Tibial nerve (tissue), 4 donors: ENCODE results near the gene L3MBTL4. TPM values are rescaled to one million over a fixed set of nuclear protein-coding genes. Genes with fewer than 3 reads are reported as not detected.
A peak's percentile ranks its signal among the peaks of the same experiment; 100 is the strongest.

ENCODE experiments used
- DNase-seq, 2 donors: peaks; one replicate each; pipeline ENCODE4 v3.0.0-alpha.2; 2019; ENCODE audit warnings: low spot score in 2 of 2
- H3K27ac ChIP-seq, 4 donors: fragments of 200-600 bp; sonication (generic) in 3 of 4; one replicate each; pipeline ENCODE4 v1.5.1; 2017 to 2019; ENCODE audit warnings: mild to moderate bottlenecking in 1 of 4
- H3K27me3 ChIP-seq, 2 donors: fragments of 200-600 bp; sonication (generic) in 1 of 2; one replicate each; pipeline versions ENCODE4 v1.5.1 to v1.6.0; 2017 to 2019
- H3K36me3 ChIP-seq, 3 donors: fragments of 200-600 bp; sonication (generic); one replicate each; pipeline ENCODE4 v1.5.1; 2018 to 2019
- H3K4me1 ChIP-seq, 4 donors: fragments of 200-600 bp; sonication (generic) in 3 of 4; one replicate each; pipeline ENCODE4 v1.5.1; 2017 to 2019
- H3K4me3 ChIP-seq, 4 donors: fragments of 200-600 bp; sonication (generic) in 3 of 4; one replicate each; pipeline ENCODE4 v1.5.1; 2017 to 2019; ENCODE audit warnings: mild to moderate bottlenecking in 1 of 4, moderate library complexity in 1 of 4
- H3K9me3 ChIP-seq, 4 donors: fragments of 200-600 bp; sonication (generic) in 3 of 4; one replicate each; pipeline ENCODE4 v1.5.1; 2017 to 2019
- EP300 ChIP-seq, 2 donors: sonication (generic); formaldehyde crosslinking; IDR thresholded peaks; one replicate each; pipeline ENCODE4 v1.6.1; 2017; ENCODE audit warnings: antibody characterized with exemption in 2 of 2, mild to moderate bottlenecking in 1 of 2
- POLR2A ChIP-seq, 2 donors: fragments of 450-650 bp; IDR thresholded peaks; one replicate each; pipeline ENCODE4 v1.6.1; 2017; ENCODE audit warnings: antibody characterized with exemption in 2 of 2, mild to moderate bottlenecking in 2 of 2, moderate library complexity in 2 of 2
- WGBS, 2 donors: methylation state at CpG; one replicate each; pipeline ENCODE4 v1.1.5; 2018; 5-methylcytosine and 5-hydroxymethylcytosine counted together
- total RNA-seq, 4 donors: library from RNA; depleted of rRNA; stranded (reverse); fragments of >200 nt; gene quantifications; one replicate each; pipeline ENCODE4 v1.1.0, GENCODE V29; 2016
- TF ChIP-seq, protein P1 (sequence below), 5 experiments: fragments of 200-600 bp in 3 of 5; fragments of 450-650 bp in 2 of 5; sonication (generic) in 3 of 5; IDR thresholded peaks; one replicate each; pipeline ENCODE4 v1.5.1; 2016 to 2019; ENCODE audit warnings: antibody characterized with exemption in 5 of 5, mild to moderate bottlenecking in 3 of 5, moderate library complexity in 2 of 5

The L3MBTL4 gene
- 1 to 10 TPM; 6.3 to 9.0 (median 8.1) TPM for total RNA-seq

DNA sequence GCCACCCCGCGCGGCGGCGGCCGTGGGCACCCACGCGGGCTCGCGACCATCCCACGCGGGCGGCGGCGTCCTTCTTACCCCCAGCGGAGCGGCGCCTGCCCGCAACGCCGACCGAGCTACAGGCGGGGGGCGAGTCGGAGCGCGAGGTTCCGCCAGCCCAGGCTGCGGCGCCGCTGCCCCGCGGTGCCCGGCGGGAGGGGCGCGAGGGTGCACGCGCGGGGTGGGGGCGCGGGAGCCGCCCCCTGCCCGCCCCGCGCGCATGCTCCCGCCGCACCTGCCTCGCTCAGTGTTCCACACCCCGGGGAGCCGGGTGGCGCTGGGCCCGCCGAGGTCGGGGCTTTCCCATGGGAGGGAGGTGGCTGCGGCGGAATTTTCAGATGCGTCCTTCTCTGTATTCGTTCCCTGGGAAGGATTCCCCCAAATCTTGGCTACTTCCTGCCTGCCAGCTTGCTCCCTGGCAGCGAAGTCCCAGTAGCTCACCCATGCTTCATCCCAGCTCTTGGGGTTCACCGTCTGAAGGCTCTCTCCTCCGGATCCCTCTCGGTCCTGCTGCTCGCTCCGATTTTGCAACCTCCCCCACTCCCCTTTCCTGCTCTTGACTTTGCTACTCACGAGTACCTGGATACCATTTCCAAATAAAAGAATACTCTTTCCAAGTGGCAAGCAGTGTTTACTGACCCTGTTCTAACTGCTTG is at the start of gene L3MBTL4:
Gene L3MBTL4, minus strand, starts transcription at position 189 of the 695 bp plus-strand sequence. CDS start 103,286 bp downstream, outside the sequence.
- Histone ChIP-seq H3K36me3 (no peaks in the 10 kb centered on the region), H3K4me1 (peaks cover 0 to 33% (median 0%) of the 10 kb centered on the region in 4 donors), H3K27me3 (no peaks in the 10 kb centered on the region), H3K9me3 (no peaks in the 10 kb centered on the region), H3K27ac (peak within 1 kb of the TSS; percentile 73 to 96 (median 94)), H3K4me3 (peak within 1 kb of the TSS; percentile 70 to 96 (median 80))
- TF ChIP-seq POLR2A (IDR thresholded peaks at IDR 0.05) (peak in 1 of 2 donors; percentile 45), EP300 (IDR thresholded peaks at IDR 0.05) (no peak)
- TF ChIP-seq, protein P1, sequence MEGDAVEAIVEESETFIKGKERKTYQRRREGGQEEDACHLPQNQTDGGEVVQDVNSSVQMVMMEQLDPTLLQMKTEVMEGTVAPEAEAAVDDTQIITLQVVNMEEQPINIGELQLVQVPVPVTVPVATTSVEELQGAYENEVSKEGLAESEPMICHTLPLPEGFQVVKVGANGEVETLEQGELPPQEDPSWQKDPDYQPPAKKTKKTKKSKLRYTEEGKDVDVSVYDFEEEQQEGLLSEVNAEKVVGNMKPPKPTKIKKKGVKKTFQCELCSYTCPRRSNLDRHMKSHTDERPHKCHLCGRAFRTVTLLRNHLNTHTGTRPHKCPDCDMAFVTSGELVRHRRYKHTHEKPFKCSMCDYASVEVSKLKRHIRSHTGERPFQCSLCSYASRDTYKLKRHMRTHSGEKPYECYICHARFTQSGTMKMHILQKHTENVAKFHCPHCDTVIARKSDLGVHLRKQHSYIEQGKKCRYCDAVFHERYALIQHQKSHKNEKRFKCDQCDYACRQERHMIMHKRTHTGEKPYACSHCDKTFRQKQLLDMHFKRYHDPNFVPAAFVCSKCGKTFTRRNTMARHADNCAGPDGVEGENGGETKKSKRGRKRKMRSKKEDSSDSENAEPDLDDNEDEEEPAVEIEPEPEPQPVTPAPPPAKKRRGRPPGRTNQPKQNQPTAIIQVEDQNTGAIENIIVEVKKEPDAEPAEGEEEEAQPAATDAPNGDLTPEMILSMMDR (IDR thresholded peaks at IDR 0.05): peak in 1 of 5 experiments; percentile 5
- peak in 1 of 2 donors; percentile 7 for DNase-seq
- WGBS, 2 donors: 1 to 7% methylated on average over 15 to 53 of the region's 67 CpGs

DNA sequence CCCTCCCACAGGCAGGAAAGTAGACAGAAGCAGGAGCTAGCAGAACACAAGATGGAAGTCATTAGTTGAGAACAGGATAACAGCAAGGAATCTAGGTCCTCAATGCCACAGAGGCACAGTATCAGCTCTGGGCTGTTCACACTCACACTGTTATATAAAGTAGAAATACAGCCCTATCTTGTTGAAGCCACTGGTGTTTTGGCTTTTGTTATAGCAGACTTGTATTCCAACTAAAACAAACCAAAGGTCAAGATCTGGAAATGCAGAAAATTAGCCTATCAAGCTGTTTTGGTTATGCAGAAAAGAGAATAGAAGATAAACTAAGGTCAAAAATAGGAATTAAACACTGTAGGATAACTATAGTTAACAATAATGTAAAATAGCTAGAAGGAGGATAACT is 37.5 kb upstream of the L3MBTL4 start:
- Histone ChIP-seq H3K4me1 (no peaks in the 10 kb centered on the region), H3K27me3 (no peaks in the 10 kb centered on the region), H3K27ac (no peak overlapping the region), H3K9me3 (no peaks in the 10 kb centered on the region), H3K36me3 (no peaks in the 10 kb centered on the region), H3K4me3 (no peak overlapping the region)
- no peak for TF ChIP-seq EP300 (IDR thresholded peaks at IDR 0.05)
- TF ChIP-seq, protein P1 (IDR thresholded peaks at IDR 0.05): no peak
- no peak for TF ChIP-seq POLR2A (IDR thresholded peaks at IDR 0.05)
- DNase-seq: no peak

DNA sequence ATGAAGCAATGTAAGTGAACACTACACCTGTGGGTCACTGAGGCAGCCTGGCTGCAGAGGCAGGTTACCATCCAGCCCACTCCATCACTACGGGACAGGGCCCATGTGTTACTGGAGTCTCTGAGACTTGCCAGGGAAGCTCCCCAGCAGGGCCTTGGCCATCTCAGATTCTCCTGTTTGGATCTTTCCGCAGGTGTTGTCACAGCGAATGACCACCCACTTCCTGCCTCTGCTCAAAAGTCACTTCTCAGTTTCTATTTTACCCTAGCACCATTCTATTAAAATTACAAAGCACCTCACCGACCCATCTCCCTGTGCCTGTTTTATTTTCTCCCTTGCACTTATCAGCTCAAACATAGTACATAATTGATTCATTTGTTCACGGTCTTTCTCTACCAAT is 34.5 kb upstream of the L3MBTL4 start:
- Histone ChIP-seq H3K27me3 (no peaks in the 10 kb centered on the region), H3K4me3 (no peak overlapping the region), H3K4me1 (no peaks in the 10 kb centered on the region), H3K27ac (no peak overlapping the region), H3K9me3 (no peaks in the 10 kb centered on the region), H3K36me3 (no peaks in the 10 kb centered on the region)
- 93 to 94% methylated on average over 5 of the region's 5 CpGs for WGBS, 2 donors
- TF ChIP-seq POLR2A (IDR thresholded peaks at IDR 0.05): no peak
- TF ChIP-seq, protein P1 (IDR thresholded peaks at IDR 0.05): no peak
- no peak for TF ChIP-seq EP300 (IDR thresholded peaks at IDR 0.05)
- no peak for DNase-seq

DNA sequence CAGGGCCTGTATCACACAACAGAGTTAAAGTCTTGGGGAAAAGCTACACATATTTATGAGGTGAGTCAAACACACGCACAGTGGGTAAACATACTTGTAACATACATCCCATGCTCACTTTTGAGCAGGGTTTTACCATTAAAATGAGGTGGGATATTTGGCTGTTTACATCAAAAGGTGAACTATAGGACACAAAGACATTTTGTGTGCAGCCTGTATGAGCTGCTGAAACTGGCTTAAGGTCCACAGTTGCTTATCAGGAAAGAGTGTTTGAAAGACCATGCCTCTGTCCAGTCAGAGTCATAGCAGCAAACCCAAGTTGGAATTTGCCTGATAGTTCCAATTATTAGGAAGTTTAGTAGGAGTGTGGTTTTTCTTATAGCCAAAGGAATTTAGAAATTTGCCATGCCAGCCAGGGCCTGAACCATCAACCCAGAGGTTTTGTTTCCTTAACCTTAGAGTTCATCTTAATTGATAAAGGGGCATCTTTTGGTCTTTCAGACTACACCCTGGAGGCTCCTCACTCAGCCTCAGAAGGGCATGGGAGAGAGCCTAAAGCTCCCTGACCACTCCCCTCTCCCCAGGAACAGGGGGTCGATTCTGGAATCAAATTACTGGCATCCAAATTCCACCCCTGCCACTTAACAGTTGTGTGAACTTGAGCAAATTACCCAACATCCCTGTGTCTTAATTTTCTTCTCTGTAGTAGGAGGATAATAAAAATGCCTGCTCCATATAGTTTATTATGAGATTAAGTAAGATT is 29.9 kb upstream of the L3MBTL4 start:
- H3K4me1 ChIP-seq: no peaks in the 10 kb centered on the region
- TF ChIP-seq, protein P1 (IDR thresholded peaks at IDR 0.05): no peak
- TF ChIP-seq POLR2A (IDR thresholded peaks at IDR 0.05) (no peak), EP300 (IDR thresholded peaks at IDR 0.05) (no peak)
- H3K27me3 ChIP-seq: no peaks in the 10 kb centered on the region
- H3K36me3 ChIP-seq: no peaks in the 10 kb centered on the region
- H3K9me3 ChIP-seq: no peaks in the 10 kb centered on the region
- no peak overlapping the region for H3K27ac ChIP-seq
- no peak for DNase-seq
- no peak overlapping the region for H3K4me3 ChIP-seq
- WGBS, 2 donors: 52 to 56% methylated on average over 2 of the region's 2 CpGs

DNA sequence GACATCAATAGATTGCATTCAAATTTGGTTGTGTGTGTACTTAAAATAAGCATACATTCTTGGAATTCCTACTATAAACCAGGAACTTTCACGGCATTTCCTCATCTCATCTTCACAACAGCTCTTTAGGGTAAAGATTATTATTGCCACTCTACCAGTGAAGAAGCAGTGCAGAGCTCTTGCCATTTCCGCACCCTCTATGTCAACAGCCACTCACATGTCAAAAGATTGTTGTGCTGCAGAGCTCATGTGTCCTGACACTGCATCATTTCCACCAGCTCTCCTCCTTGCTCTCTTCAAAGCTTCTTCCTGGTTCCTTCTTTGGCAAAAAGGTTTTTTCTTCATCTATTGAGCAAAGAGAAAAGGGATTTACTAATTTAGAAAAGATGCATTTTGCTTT is 26.5 kb upstream of the L3MBTL4 start:
- no peak overlapping the region for H3K27ac ChIP-seq
- DNase-seq: no peak
- no peaks in the 10 kb centered on the region for H3K36me3 ChIP-seq
- no peak overlapping the region for H3K4me3 ChIP-seq
- TF ChIP-seq POLR2A (IDR thresholded peaks at IDR 0.05): no peak
- no peak for TF ChIP-seq EP300 (IDR thresholded peaks at IDR 0.05)
- TF ChIP-seq, protein P1 (IDR thresholded peaks at IDR 0.05): no peak
- no peaks in the 10 kb centered on the region for H3K4me1 ChIP-seq
- H3K27me3 ChIP-seq: no peaks in the 10 kb centered on the region
- 53 to 54% methylated on average over 2 of the region's 2 CpGs for WGBS, 2 donors
- H3K9me3 ChIP-seq: no peaks in the 10 kb centered on the region
